ENCODE measurements around the gene C1QTNF12. TPM values are rescaled to one million over a fixed set of nuclear protein-coding genes. Genes with fewer than 3 reads are reported as not detected.
A peak's percentile ranks its signal among the peaks of the same experiment; 100 is the strongest.

The C1QTNF12 gene
- total RNA-seq, 1 experiment from 2014 or later, result 4.4 TPM

GRCh38 chr1:1237874-1238701 is 8.4 kb downstream of the C1QTNF12 start:
- Histone ChIP-seq H3K4me3 (ENCODE audit: low read depth, low read length, poor library complexity, severe bottlenecking) (no peak overlapping the region), H3K36me3 (ENCODE audit: insufficient read depth, low read length, poor library complexity, severe bottlenecking) (peaks cover 17% of the 10 kb centered on the region), H3K4me1 (ENCODE audit: insufficient read depth, low read length, poor library complexity, severe bottlenecking) (peaks cover 10% of the 10 kb centered on the region), H3K9me3 (ENCODE audit: low read depth, low read length, poor library complexity, severe bottlenecking) (no peaks in the 10 kb centered on the region), H3K27ac (ENCODE audit: low read depth, low read length, poor library complexity, severe bottlenecking) (no peak overlapping the region), H3K27me3 (replicated peaks; ENCODE audit: insufficient read depth, low read depth, low read length, poor library complexity) (no peaks in the 10 kb centered on the region)
- no peak for DNase-seq (ENCODE audit: low spot score)
- intact Hi-C loops (cut with micrococcal nuclease; ENCODE audit: unreplicated experiment), result no loop called here
- CTCF ChIA-PET, result no interaction called here
- TF ChIP-seq CTCF (conservative IDR thresholded peaks at IDR 0.05; ENCODE audit: low read depth, low read length), result no peak
- no peak for TF ChIP-seq EZH2 (IDR thresholded peaks at IDR 0.05; ENCODE audit: borderline replicate concordance, low read depth, low read length, poor library complexity, severe bottlenecking)
- no TSS peak for BruUV-seq (replicated peaks)
- POLR2A ChIA-PET (ENCODE audit: low non-redundant PET), result no interaction called here

- no peaks in the 10 kb centered on the region for H3K27me3 ChIP-seq (replicated peaks; ENCODE audit: insufficient read depth, low read depth, low read length, poor library complexity)
- no TSS peak for BruUV-seq (replicated peaks)
- H3K27ac ChIP-seq (ENCODE audit: low read depth, low read length, poor library complexity, severe bottlenecking), result peak overlapping the region; percentile 18
- CTCF ChIA-PET, result no interaction called here
- H3K4me3 ChIP-seq (ENCODE audit: low read depth, low read length, poor library complexity, severe bottlenecking), result no peak overlapping the region
- TF ChIP-seq EZH2 (IDR thresholded peaks at IDR 0.05; ENCODE audit: borderline replicate concordance, low read depth, low read length, poor library complexity, severe bottlenecking), result no peak
- TF ChIP-seq CTCF (conservative IDR thresholded peaks at IDR 0.05; ENCODE audit: low read depth, low read length), result no peak
- POLR2A ChIA-PET (ENCODE audit: low non-redundant PET), result no interaction called here
- peaks cover 16% of the 10 kb centered on the region for H3K4me1 ChIP-seq (ENCODE audit: insufficient read depth, low read length, poor library complexity, severe bottlenecking)
- H3K36me3 ChIP-seq (ENCODE audit: insufficient read depth, low read length, poor library complexity, severe bottlenecking), result peaks cover 17% of the 10 kb centered on the region
- H3K9me3 ChIP-seq (ENCODE audit: low read depth, low read length, poor library complexity, severe bottlenecking), result no peaks in the 10 kb centered on the region
- intact Hi-C loops (cut with micrococcal nuclease; ENCODE audit: unreplicated experiment), result no loop called here
- DNase-seq (ENCODE audit: low spot score), result no peak
These were observed 9.3 kb downstream of the C1QTNF12 start for GRCh38 chr1:1236945-1237873.

- ChIA-PET CTCF (no interaction called here), POLR2A (ENCODE audit: low non-redundant PET) (no interaction called here)
- Histone ChIP-seq H3K9me3 (ENCODE audit: low read depth, low read length, poor library complexity, severe bottlenecking) (no peaks in the 10 kb centered on the region), H3K27ac (ENCODE audit: low read depth, low read length, poor library complexity, severe bottlenecking) (peak overlapping the region; percentile 18), H3K4me1 (ENCODE audit: insufficient read depth, low read length, poor library complexity, severe bottlenecking) (peaks cover 16% of the 10 kb centered on the region), H3K4me3 (ENCODE audit: low read depth, low read length, poor library complexity, severe bottlenecking) (no peak overlapping the region), H3K27me3 (replicated peaks; ENCODE audit: insufficient read depth, low read depth, low read length, poor library complexity) (no peaks in the 10 kb centered on the region), H3K36me3 (ENCODE audit: insufficient read depth, low read length, poor library complexity, severe bottlenecking) (peaks cover 17% of the 10 kb centered on the region)
- no TSS peak for BruUV-seq (replicated peaks)
- no peak for TF ChIP-seq CTCF (conservative IDR thresholded peaks at IDR 0.05; ENCODE audit: low read depth, low read length)
- TF ChIP-seq EZH2 (IDR thresholded peaks at IDR 0.05; ENCODE audit: borderline replicate concordance, low read depth, low read length, poor library complexity, severe bottlenecking), result no peak
- intact Hi-C loops (cut with micrococcal nuclease; ENCODE audit: unreplicated experiment), result no loop called here
- DNase-seq (ENCODE audit: low spot score), result no peak
These were observed 10.3 kb downstream of the C1QTNF12 start for GRCh38 chr1:1236176-1236763.

All from A673 (cell line).